Measurements from ENCODE around the gene TMEM97. TPM values are rescaled to one million over a fixed set of nuclear protein-coding genes. Genes with fewer than 3 reads are reported as not detected.

The TMEM97 gene
- total RNA-seq, 2 experiments from 2014 or later, result 2.6 to 3.7 TPM

DNA sequence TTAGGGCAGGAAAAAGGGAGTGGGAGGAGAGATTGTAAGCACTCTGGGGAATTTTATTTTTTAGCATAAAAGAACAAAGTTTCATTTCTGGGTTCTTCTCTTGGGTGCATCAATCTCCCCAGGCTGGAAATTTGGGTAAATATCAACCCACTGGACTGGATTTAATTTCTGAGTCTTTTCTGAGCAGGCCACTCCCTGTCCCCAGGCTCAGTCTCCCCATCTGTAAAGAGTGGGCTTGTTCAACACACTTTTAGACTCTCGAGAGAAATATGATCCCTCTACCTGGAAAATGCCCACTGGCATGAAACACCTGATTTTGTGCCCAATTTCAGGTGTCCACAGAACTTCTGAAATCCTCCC is 51.7 kb downstream of the TMEM97 start:
- DNase-seq, result no peak
- POLR2A ChIA-PET, result interaction anchor here (1.7 to 6.1 kb wide), 4 partner anchors 14 to 52 kb away, joined by 6 to 34 read pairs (median 22); partner anchors contain the start of genes IFT20, POLDIP2, TMEM97 and TNFAIP1
- no peaks in the 10 kb centered on the region for H3K9me3 ChIP-seq (ENCODE audit: control insufficient read depth in 1 of 2, insufficient read depth in 1 of 2, low read length in 2 of 2)
- CTCF ChIA-PET, result interaction anchor here (1.8 kb wide), 1 partner anchor 46 kb away, joined by 4 read pairs; no protein-coding TSS in a partner anchor
- no peaks in the 10 kb centered on the region for H3K36me3 ChIP-seq (ENCODE audit: insufficient read depth, low read length)
- H3K4me3 ChIP-seq (ENCODE audit: low read length), result peak overlapping the region; percentile 83
- ATAC-seq (ENCODE audit: poor library complexity), result no peak
- no peaks in the 10 kb centered on the region for H3K27me3 ChIP-seq (ENCODE audit: control insufficient read depth in 1 of 2, insufficient read depth in 2 of 2, low read length in 2 of 2)
- peak overlapping the region; percentile 75 for H3K27ac Mint-ChIP-seq
- H3K27me3 Mint-ChIP-seq, result no peaks in the 10 kb centered on the region
- H3K27ac ChIP-seq (ENCODE audit: low read depth in 1 of 2, low read length in 2 of 2), result peak overlapping the region; percentile 59 to 80
- H3K4me3 Mint-ChIP-seq, result peak overlapping the region; percentile 98
- intact Hi-C loops (cut with DNase I, micrococcal nuclease), result loop anchor here in 1 of 2 experiments (1.0 kb wide), 1 partner anchor 35 kb away; the partner anchor contains the start of genes IFT20 and TNFAIP1
- H3K4me1 Mint-ChIP-seq (ENCODE audit: low read depth), result peaks cover 26% of the 10 kb centered on the region
- H3K4me1 ChIP-seq (ENCODE audit: insufficient read depth, low read length), result peaks cover 22% of the 10 kb centered on the region
- TF ChIP-seq, protein P1, sequence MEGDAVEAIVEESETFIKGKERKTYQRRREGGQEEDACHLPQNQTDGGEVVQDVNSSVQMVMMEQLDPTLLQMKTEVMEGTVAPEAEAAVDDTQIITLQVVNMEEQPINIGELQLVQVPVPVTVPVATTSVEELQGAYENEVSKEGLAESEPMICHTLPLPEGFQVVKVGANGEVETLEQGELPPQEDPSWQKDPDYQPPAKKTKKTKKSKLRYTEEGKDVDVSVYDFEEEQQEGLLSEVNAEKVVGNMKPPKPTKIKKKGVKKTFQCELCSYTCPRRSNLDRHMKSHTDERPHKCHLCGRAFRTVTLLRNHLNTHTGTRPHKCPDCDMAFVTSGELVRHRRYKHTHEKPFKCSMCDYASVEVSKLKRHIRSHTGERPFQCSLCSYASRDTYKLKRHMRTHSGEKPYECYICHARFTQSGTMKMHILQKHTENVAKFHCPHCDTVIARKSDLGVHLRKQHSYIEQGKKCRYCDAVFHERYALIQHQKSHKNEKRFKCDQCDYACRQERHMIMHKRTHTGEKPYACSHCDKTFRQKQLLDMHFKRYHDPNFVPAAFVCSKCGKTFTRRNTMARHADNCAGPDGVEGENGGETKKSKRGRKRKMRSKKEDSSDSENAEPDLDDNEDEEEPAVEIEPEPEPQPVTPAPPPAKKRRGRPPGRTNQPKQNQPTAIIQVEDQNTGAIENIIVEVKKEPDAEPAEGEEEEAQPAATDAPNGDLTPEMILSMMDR (IDR thresholded peaks at IDR 0.05), result no peak
- H3K36me3 Mint-ChIP-seq (ENCODE audit: low read depth), result peaks cover 8% of the 10 kb centered on the region
- H3K9me3 Mint-ChIP-seq, result no peaks in the 10 kb centered on the region

DNA sequence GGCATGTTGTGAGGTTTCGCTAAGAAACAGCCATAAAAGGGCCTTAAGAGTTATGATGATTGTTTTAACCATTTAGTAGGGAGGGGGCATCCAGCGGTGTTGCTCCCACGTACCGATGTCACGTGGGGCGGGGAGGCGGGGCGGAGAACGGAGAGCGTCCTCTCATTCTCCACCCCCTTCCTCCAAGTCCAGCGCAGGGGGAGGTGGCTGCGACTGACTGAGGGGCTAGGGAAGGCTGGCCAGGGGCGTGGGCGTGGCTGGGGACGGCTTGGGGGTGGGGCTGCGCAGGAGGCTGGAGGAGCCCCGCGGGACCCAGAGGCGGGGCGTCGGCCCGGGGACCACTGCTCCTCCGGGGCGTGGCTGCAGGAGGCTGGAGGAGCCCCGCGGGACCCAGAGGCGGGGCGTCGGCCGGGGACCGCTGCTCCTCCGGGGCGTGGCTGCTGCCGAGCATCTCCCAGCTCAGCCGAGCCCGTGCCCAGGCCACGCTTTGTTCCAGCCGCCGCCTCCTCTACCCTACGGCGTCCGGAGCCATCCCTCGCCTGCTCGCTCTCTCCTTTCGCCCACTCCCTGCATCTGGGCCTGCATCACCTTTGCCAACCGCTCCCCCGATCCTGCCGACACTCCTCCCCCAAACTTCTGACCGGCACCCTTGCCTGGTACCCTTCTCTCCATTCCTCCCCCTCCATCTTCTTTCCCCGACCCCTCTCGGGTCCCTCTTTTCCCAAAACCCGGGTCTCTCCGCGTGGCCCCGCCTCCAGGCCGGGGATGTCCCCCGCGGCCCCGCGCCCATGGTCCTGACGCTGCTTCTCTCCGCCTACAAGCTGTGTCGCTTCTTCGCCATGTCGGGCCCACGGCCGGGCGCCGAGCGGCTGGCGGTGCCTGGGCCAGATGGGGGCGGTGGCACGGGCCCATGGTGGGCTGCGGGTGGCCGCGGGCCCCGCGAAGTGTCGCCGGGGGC is 52.5 kb downstream of the TMEM97 start, which contains the start of gene SARM1:
Gene SARM1 (plus strand): TSS at position 450 of the 958 bp plus-strand sequence. CDS start 339 bp downstream, at position 789.
- DNase-seq (peak; percentile 53 to 92 (median 74)), ATAC-seq (ENCODE audit: poor library complexity) (peak; percentile 85)
- H3K27me3 ChIP-seq (ENCODE audit: control insufficient read depth in 1 of 2, insufficient read depth in 2 of 2, low read length in 2 of 2), result no peaks in the 10 kb centered on the region
- H3K4me1 ChIP-seq (ENCODE audit: insufficient read depth, low read length), result peaks cover 22% of the 10 kb centered on the region
- H3K9me3 ChIP-seq (ENCODE audit: control insufficient read depth in 1 of 2, insufficient read depth in 1 of 2, low read length in 2 of 2), result no peaks in the 10 kb centered on the region
- intact Hi-C loops (cut with DNase I, micrococcal nuclease), result loop anchor here (1.0 to 2.0 kb wide), 3 partner anchors 13 to 53 kb away; partner anchors contain the start of genes IFT20 (in 1 of the 2), TMEM97 (in 1 of the 2) and TNFAIP1 (in 1 of the 2)
- Mint-ChIP-seq H3K27ac (peak within 1 kb of the TSS; percentile 75), H3K4me3 (peak within 1 kb of the TSS; percentile 98), H3K4me1 (ENCODE audit: low read depth) (peaks cover 26% of the 10 kb centered on the region), H3K36me3 (ENCODE audit: low read depth) (peaks cover 4% of the 10 kb centered on the region), H3K27me3 (no peaks in the 10 kb centered on the region), H3K9me3 (no peaks in the 10 kb centered on the region)
- H3K4me3 ChIP-seq (ENCODE audit: low read length), result peak within 1 kb of the TSS; percentile 83
- ChIA-PET CTCF (interaction anchor here (0.7 to 1.8 kb wide), 3 partner anchors 45 to 772 kb away, joined by 3 to 4 read pairs (median 3); no protein-coding TSS in a partner anchor), POLR2A (interaction anchor here (1.7 to 6.1 kb wide), 4 partner anchors 14 to 53 kb away, joined by 6 to 34 read pairs (median 22); partner anchors contain the start of genes IFT20, POLDIP2, TMEM97 and TNFAIP1)
- no peaks in the 10 kb centered on the region for H3K36me3 ChIP-seq (ENCODE audit: insufficient read depth, low read length)
- peak within 1 kb of the TSS; percentile 59 to 91 for H3K27ac ChIP-seq (ENCODE audit: low read depth in 1 of 2, low read length in 2 of 2)
- TF ChIP-seq, protein P1 (IDR thresholded peaks at IDR 0.05), result no peak

Data from CD4-positive, alpha-beta T cell (primary cell).